Heart left ventricle (tissue), 13 donors: ENCODE measurements around the gene TMEM259.

Experiments used
- POLR2A ChIP-seq, 2 donors: fragments of 450-650 bp; IDR thresholded peaks; one replicate each; pipeline ENCODE4 v1.6.1; 2017; ENCODE audit warnings: antibody characterized with exemption in 2 of 2, mild to moderate bottlenecking in 2 of 2, moderate library complexity in 2 of 2
- TF ChIP-seq, protein P1 (sequence below), 12 donors: fragments of 200-600 bp; sonication (generic) in 4 of 12; IDR thresholded peaks; one replicate each; pipeline versions ENCODE4 v1.5.0 to v1.8.0; 2018 to 2022; ENCODE audit warnings: antibody characterized with exemption in 12 of 12, mild to moderate bottlenecking in 5 of 12
- donor health status: ischemic (EF 13 %, LVEDD 7.1; RV severe dilation, severe dysfunction).
- donor health status: DM: no; HTN: yes; CAD: no.
- donor health status: DM: no; HTN: no; CAD: no.
- donor health status: ischemic (EF 25% LVEDD 6.9; RV normal size, moderate dysfunction).
- donor health status: ischemic (EF 25% LVEDD 5.7; RV mildly dilated, moderate dysfunction).
- donor health status: ischemic (EF 35%, LVEDD 5.7; RV mildly dilated, moderate dysfunction).
- donor health status: nonischemic (EF 11% LVEDD 7.7; RV severe dilation, severe dysfunction).
- donor health status: DM: yes; HTN: yes; CAD: no.
- donor health status: PGD.
- donor health status: ischemic (EF 29% LVEDD 5.4; RV normal size, mild dysfunction).
- donor health status: nonischemic (EF 23%, LVEDD 6.1; RV moderate dilation, normal function).

DNA sequence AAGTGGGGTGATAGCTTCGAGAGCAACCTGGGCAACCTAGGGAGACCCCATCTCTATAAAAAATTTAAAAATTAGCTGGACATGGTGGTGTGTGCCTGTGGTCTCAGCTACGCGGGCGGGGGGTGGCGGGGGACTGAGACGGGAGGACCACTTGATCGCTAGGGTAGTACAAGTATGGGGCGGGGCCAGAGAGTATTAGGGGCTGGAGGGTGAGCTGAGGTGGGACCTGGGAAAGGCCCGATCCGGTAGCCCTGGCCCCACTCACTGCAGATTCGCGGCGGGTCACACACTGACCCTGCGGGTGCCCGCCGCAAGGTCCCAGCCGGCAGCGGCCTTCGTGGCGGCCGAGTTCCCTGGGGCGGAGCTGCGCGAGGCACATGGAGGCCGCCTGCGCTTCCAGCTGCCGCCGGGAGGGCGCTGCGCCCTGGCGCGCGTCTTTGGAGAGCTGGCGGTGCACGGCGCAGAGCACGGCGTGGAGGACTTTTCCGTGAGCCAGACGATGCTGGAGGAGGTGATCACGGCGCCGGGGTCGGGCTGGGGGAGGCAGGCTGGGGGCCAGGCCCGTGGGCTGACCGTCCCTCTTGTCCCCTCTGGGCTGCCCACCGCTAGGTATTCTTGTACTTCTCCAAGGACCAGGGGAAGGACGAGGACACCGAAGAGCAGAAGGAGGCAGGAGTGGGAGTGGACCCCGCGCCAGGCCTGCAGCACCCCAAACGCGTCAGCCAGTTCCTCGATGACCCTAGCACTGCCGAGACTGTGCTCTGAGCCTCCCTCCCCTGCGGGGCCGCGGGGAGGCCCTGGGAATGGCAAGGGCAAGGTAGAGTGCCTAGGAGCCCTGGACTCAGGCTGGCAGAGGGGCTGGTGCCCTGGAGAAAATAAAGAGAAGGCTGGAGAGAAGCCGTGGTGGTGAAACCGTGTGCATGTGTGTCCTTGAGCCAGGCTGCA lies 44.0 kb upstream of the TMEM259 start:
- TF ChIP-seq, protein P1, sequence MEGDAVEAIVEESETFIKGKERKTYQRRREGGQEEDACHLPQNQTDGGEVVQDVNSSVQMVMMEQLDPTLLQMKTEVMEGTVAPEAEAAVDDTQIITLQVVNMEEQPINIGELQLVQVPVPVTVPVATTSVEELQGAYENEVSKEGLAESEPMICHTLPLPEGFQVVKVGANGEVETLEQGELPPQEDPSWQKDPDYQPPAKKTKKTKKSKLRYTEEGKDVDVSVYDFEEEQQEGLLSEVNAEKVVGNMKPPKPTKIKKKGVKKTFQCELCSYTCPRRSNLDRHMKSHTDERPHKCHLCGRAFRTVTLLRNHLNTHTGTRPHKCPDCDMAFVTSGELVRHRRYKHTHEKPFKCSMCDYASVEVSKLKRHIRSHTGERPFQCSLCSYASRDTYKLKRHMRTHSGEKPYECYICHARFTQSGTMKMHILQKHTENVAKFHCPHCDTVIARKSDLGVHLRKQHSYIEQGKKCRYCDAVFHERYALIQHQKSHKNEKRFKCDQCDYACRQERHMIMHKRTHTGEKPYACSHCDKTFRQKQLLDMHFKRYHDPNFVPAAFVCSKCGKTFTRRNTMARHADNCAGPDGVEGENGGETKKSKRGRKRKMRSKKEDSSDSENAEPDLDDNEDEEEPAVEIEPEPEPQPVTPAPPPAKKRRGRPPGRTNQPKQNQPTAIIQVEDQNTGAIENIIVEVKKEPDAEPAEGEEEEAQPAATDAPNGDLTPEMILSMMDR (IDR thresholded peaks at IDR 0.05) = peak; percentile 46 to 93 (median 71)
- no peak for TF ChIP-seq POLR2A (IDR thresholded peaks at IDR 0.05)
